GM19463 (cell line): ENCODE data around the gene LOX.

Experiments
- ATAC-seq: cut with Tn5 transposase; IDR thresholded peaks from one replicate; pipeline ENCODE4 v1.9.1; 2021; ENCODE audit warnings: mild to moderate bottlenecking, moderate library complexity; ENCODE audit not compliant: unreplicated experiment

LOX gene

GRCh38 chr5:122078116-122079110 lies at the start of gene LOX:
TSS of gene LOX (minus strand) at chr5:122078259. CDS start at chr5:122077985, 274 bp downstream.
- no peak for ATAC-seq

- no peak for ATAC-seq
Measured at GRCh38 chr5:122126756-122127321, 48.8 kb upstream of the LOX start.

- no peak for ATAC-seq
Measured at GRCh38 chr5:122126177-122126755, 48.2 kb upstream of the LOX start.

GRCh38 chr5:122124766-122125165 lies 46.7 kb upstream of the LOX start:
- no peak for ATAC-seq

- ATAC-seq, result no peak
Measured at GRCh38 chr5:122121479-122122465, 43.7 kb upstream of the LOX start.

GRCh38 chr5:122120957-122121356 lies 42.9 kb upstream of the LOX start:
- ATAC-seq, result no peak

- ATAC-seq, result no peak
Measured at GRCh38 chr5:122120493-122120892, 42.4 kb upstream of the LOX start.

- no peak for ATAC-seq
Measured at GRCh38 chr5:122119205-122119604, 41.1 kb upstream of the LOX start.

- ATAC-seq, result no peak
Measured at GRCh38 chr5:122118356-122118948, 40.4 kb upstream of the LOX start.

- ATAC-seq, result no peak
Measured at GRCh38 chr5:122114501-122114900, 36.4 kb upstream of the LOX start.

- ATAC-seq, result no peak
Measured at GRCh38 chr5:122112733-122113558, 34.9 kb upstream of the LOX start.

- ATAC-seq, result no peak
Measured at GRCh38 chr5:122112063-122112462, 34.0 kb upstream of the LOX start.

- ATAC-seq, result no peak
Measured at GRCh38 chr5:122111460-122111859, 33.4 kb upstream of the LOX start.

- ATAC-seq, result no peak
Measured at GRCh38 chr5:122110987-122111386, 32.9 kb upstream of the LOX start.

- no peak for ATAC-seq
Measured at GRCh38 chr5:122107016-122107415, 29.0 kb upstream of the LOX start.

- ATAC-seq, result no peak
Measured at GRCh38 chr5:122105909-122106308, 27.9 kb upstream of the LOX start.

GRCh38 chr5:122102825-122103224 lies 24.8 kb upstream of the LOX start:
- ATAC-seq, result no peak

- ATAC-seq, result peak; percentile 65
Measured at GRCh38 chr5:122101636-122102285, 23.7 kb upstream of the LOX start.
